ENCODE results near the gene FCRL3.

DNA sequence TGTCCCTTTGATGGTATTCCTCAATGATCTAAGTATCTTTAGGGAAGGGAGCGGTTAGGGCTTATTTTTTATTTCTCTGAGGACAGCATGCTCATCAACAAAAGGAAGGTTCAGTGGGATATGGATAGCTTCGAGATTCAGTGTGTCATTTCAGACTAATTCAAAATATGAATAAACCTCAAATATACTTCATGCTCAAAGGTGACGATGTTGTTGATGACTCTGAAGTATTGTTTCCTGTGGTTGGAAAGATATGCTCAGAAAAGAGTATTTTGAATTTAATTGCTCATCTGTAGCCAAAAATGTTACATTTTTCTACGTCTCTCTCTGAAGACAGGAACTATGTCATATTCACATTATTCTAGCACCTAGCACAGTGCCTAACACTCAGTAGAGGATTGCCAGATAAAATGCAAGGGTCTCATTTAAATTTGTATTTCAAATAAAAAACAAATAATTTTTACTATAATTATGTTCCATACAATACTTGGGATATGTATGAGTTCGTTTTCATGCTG, 1.8 kb upstream of the FCRL3 start:
- TF ChIP-seq, protein P1, sequence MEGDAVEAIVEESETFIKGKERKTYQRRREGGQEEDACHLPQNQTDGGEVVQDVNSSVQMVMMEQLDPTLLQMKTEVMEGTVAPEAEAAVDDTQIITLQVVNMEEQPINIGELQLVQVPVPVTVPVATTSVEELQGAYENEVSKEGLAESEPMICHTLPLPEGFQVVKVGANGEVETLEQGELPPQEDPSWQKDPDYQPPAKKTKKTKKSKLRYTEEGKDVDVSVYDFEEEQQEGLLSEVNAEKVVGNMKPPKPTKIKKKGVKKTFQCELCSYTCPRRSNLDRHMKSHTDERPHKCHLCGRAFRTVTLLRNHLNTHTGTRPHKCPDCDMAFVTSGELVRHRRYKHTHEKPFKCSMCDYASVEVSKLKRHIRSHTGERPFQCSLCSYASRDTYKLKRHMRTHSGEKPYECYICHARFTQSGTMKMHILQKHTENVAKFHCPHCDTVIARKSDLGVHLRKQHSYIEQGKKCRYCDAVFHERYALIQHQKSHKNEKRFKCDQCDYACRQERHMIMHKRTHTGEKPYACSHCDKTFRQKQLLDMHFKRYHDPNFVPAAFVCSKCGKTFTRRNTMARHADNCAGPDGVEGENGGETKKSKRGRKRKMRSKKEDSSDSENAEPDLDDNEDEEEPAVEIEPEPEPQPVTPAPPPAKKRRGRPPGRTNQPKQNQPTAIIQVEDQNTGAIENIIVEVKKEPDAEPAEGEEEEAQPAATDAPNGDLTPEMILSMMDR (conservative IDR thresholded peaks at IDR 0.05; ENCODE audit: low read length), result no peak
- no peak for TF ChIP-seq EZH2phosphoT487 (IDR thresholded peaks at IDR 0.05; ENCODE audit: borderline replicate concordance)

Data from Loucy (cell line).